IPS-18a (cell line): Measurements from ENCODE around the gene EGR2.

Experiments
- H3K27ac ChIP-seq: one replicate; pipeline ENCODE4 v1.5.1; 2013; ENCODE audit warnings: low read length
- H3K27me3 ChIP-seq: one replicate; pipeline ENCODE4 v1.6.1; 2013; ENCODE audit warnings: mild to moderate bottlenecking, low read length; ENCODE audit not compliant: control insufficient read depth, insufficient read depth
- H3K36me3 ChIP-seq: one replicate; pipeline ENCODE4 v1.6.1; 2013; ENCODE audit warnings: low read depth, low read length; ENCODE audit not compliant: control insufficient read depth
- H3K4me1 ChIP-seq: one replicate; pipeline ENCODE4 v1.6.1; 2013; ENCODE audit warnings: low read depth, low read length; ENCODE audit not compliant: control insufficient read depth
- H3K4me3 ChIP-seq: one replicate; pipeline ENCODE4 v1.5.1; 2013; ENCODE audit warnings: low read length
- H3K9ac ChIP-seq: one replicate; pipeline ENCODE4 v1.6.1; 2013; ENCODE audit warnings: mild to moderate bottlenecking, low read length, moderate library complexity
- H3K9me3 ChIP-seq: one replicate; pipeline ENCODE4 v1.6.1; 2013; ENCODE audit warnings: low read depth, low read length; ENCODE audit not compliant: control insufficient read depth

EGR2 gene

DNA sequence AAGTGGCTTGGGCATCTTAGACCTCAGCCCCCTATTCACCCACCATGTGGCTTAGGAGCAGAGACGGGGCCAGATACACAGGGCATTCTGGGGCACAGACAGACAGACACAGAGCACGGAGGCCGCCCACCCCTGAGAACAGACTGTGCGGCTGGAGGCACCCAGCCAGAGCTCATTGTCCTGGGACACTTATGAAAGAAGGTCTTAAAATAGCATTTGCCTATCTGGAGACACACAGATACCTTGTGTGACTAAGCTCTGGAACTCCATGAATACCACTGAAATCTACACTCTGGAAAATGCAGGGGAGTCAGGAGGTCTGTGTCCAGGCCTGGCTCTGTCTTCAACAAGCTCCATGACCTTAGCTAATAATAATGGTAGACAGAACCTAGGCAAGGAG is 53.0 kb downstream of the EGR2 start:
- H3K9me3 ChIP-seq: no peaks in the 10 kb centered on the region
- H3K27ac ChIP-seq: no peak overlapping the region
- no peak overlapping the region for H3K4me3 ChIP-seq
- H3K9ac ChIP-seq: no peak overlapping the region
- no peaks in the 10 kb centered on the region for H3K36me3 ChIP-seq
- H3K27me3 ChIP-seq: no peaks in the 10 kb centered on the region
- H3K4me1 ChIP-seq: peaks cover 10% of the 10 kb centered on the region
